ENCODE data around the gene XYLT1.

XYLT1 gene

GRCh38 chr16:17369421-17370222, 101.1 kb downstream of the XYLT1 start:
- ATAC-seq: no peak

GRCh38 chr16:17368951-17369350, 101.8 kb downstream of the XYLT1 start:
- no peak for ATAC-seq
- TF ChIP-seq PATZ1 (CRISPR knock-in tag; IDR thresholded peaks at IDR 0.05; ENCODE audit: borderline replicate concordance) (no peak), ZFP30 (CRISPR knock-in tag; IDR thresholded peaks at IDR 0.05) (no peak), ZFP3 (CRISPR knock-in tag; IDR thresholded peaks at IDR 0.05) (no peak), OSR1 (CRISPR knock-in tag; IDR thresholded peaks at IDR 0.05) (no peak), CSRNP3 (CRISPR knock-in tag; IDR thresholded peaks at IDR 0.05) (no peak), ZNF70 (CRISPR knock-in tag; IDR thresholded peaks at IDR 0.05) (no peak), ARNTL (CRISPR knock-in tag; IDR thresholded peaks at IDR 0.05; ENCODE audit: borderline replicate concordance, low read depth) (no peak), ZC3H10 (CRISPR knock-in tag; IDR thresholded peaks at IDR 0.05) (no peak), TSHZ2 (CRISPR knock-in tag; IDR thresholded peaks at IDR 0.05) (no peak), BACH2 (CRISPR knock-in tag; IDR thresholded peaks at IDR 0.05; ENCODE audit: borderline replicate concordance) (no peak), CREB5 (CRISPR knock-in tag; IDR thresholded peaks at IDR 0.05; ENCODE audit: low read depth) (no peak), ZNF565 (CRISPR knock-in tag; conservative IDR thresholded peaks at IDR 0.05; ENCODE audit: low read depth) (no peak), TOX (CRISPR knock-in tag; IDR thresholded peaks at IDR 0.05; ENCODE audit: borderline replicate concordance) (no peak), GLIS3 (CRISPR knock-in tag; IDR thresholded peaks at IDR 0.05) (no peak), TCF4 (CRISPR knock-in tag; IDR thresholded peaks at IDR 0.05; ENCODE audit: borderline replicate concordance) (no peak)

More at GRCh38 chr16:17369421-17370222, 101.1 kb downstream of the XYLT1 start:
- TF ChIP-seq ESRRG (CRISPR knock-in tag; IDR thresholded peaks at IDR 0.05): no peak
- TF ChIP-seq POU6F1 (CRISPR knock-in tag; IDR thresholded peaks at IDR 0.05; ENCODE audit: borderline replicate concordance, low read depth): no peak
- no peak for TF ChIP-seq CSRNP3 (CRISPR knock-in tag; IDR thresholded peaks at IDR 0.05)
- no peak for TF ChIP-seq PATZ1 (CRISPR knock-in tag; IDR thresholded peaks at IDR 0.05; ENCODE audit: borderline replicate concordance)
- no peak for TF ChIP-seq SNAI2 (CRISPR knock-in tag; IDR thresholded peaks at IDR 0.05)
- no peak for TF ChIP-seq TCF4 (CRISPR knock-in tag; IDR thresholded peaks at IDR 0.05; ENCODE audit: borderline replicate concordance)
- TF ChIP-seq ZNF565 (CRISPR knock-in tag; conservative IDR thresholded peaks at IDR 0.05; ENCODE audit: low read depth): no peak
- no peak for TF ChIP-seq RARB (CRISPR knock-in tag; IDR thresholded peaks at IDR 0.05)
- TF ChIP-seq ZFP3 (CRISPR knock-in tag; IDR thresholded peaks at IDR 0.05): no peak
- no peak for TF ChIP-seq ARNTL (CRISPR knock-in tag; IDR thresholded peaks at IDR 0.05; ENCODE audit: borderline replicate concordance, low read depth)
- no peak for TF ChIP-seq GLIS3 (CRISPR knock-in tag; IDR thresholded peaks at IDR 0.05)
- TF ChIP-seq ZNF8 (CRISPR knock-in tag; IDR thresholded peaks at IDR 0.05): no peak
- no peak for TF ChIP-seq ZNF70 (CRISPR knock-in tag; IDR thresholded peaks at IDR 0.05)
- no peak for TF ChIP-seq ZC3H10 (CRISPR knock-in tag; IDR thresholded peaks at IDR 0.05)
- TF ChIP-seq PPARA (CRISPR knock-in tag; IDR thresholded peaks at IDR 0.05; ENCODE audit: borderline replicate concordance): no peak
